Stimulated activated CD4-positive, alpha-beta T cell treated with anti-CD3 and anti-CD28 coated beads, Interleukin-2, amount 100 ng/mL, for 24 hours (primary cell): ENCODE results near the gene GAS7.
"Not testable (repeated sequence)": the region's sequence is repeated elsewhere in the genome, so short reads cannot be mapped to it uniquely, and the experiment has no call there.

ENCODE experiments used
- DNase-seq, 2 donors: peaks; one replicate each; pipeline ENCODE4 v3.0.0-alpha.2; 2020

The GAS7 gene

DNA sequence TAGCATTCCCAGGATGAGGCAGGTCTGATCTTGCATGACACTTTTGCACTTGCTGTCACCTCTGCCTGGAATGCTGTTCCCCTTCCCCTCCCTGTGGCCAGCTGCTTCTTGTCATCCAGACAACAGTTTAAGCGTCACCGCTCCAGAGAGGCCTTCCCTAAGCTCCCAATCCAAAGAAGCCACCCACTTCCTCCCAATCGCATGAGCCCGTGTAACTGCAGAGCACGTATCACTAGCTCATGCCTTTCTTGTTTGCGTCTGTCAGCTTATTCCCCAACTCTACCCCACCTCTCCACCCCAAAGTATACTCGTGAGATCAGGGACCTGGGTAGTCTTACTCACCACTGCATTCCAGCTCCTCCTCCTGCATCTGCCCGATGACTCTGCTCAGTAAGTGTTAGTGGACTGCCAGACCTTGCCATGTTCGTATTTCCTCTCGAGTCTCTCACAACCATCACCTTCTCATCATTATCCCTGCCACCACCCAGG, 92.8 kb downstream of the GAS7 start:
- no peak for DNase-seq

DNA sequence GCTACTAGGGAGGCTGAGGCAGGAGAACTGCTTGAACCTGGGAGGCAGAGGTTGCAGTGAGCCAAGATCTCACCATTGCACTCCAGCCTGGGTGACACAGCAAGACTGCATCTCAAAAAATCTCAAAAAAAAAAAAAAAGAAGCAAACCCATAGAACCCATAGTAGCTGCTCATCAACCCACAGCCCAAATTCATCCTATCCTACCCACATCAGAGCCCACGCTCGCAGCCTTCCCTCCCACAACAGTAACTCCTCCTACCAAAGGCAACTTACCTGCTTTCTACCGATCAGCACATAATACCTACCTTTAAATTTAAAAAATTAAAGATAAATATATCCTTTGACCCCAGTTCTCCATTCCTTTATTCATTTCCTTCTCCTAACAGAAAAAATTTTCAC, 94.7 kb downstream of the GAS7 start:
- no peak for DNase-seq

DNA sequence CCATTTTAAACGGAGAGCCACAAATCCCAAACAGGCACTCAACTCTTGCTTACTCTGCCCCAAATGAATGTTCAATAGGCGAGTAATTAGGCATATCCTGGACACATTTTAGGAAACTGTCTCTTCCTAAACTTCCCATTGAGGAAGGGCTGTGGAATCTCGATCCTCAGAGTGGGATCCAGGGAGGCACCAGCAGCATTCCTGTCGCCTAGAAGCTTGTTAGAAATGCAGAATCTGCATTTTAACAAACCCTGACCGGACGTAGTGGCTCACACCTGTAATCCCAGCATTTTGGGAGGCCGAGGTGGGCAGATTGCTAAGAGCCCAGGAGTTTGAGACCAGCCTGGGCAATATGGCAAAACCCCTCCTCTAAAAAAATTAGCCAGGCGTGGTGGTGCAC, 95.6 kb downstream of the GAS7 start:
- DNase-seq = no peak

DNA sequence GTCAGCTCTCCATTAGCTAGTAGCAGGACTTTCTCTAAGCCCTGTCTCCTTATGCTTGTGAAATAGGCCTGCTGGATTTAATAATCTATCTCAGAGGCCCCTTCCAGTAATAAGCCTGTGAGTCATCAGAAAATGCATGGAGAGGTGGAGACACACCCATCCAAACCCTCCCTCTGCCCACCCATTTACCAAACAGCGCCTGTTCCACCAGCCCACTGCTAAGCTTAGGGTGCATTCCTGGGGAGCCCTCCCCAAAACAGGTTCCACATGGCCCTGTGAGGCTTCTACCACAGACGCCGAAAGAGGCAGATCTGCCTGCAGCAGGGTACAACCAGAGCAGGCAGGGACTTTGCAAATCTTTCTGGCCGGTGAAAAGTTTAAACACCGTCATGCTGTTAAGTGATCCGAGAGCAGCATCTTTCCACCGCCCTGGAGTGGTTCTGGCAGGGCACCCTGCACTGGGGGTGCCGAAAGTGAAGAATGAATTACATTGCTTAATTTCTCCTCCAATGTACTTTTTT, 99.3 kb downstream of the GAS7 start:
- DNase-seq = no peak

DNA sequence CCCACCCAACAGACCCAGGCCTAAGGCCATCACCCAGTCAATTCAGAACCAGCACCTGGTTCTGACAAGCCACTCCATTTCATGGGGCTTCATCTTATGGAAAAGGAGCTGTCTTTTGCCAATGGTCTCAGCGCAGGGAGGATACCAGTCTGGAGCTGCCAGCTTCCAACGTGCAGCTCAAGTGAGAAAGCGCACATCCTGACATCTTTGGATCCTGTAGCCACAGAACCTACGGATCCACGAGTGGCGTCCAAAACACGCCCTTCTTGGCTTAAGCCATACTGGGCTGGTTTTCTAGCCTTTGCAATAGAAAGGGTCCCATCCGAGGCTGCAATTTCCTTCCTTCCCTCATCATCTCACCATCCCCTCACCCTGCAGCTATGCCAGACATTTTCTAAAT, 101.8 kb downstream of the GAS7 start:
- no peak for DNase-seq

DNA sequence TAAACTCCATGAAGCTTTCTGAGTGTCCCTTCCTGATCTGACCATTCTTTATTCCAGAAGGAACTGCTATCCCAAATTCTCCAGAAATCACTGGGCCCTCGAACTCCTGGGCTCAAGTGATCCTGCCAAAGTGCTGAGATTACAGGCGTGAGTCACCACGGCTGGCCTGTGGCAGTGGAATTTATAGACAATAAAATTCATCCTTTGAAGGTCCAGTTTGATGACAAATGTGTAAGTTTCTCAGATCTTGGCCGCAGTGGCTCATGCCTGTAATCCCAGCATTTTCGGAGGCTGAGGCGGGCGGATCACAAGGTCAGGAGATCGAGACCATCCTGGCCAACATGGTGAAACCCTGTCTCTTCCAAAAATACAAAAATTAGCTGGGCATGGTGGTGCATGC, 103.1 kb downstream of the GAS7 start:
- not testable (repeated sequence) for DNase-seq

DNA sequence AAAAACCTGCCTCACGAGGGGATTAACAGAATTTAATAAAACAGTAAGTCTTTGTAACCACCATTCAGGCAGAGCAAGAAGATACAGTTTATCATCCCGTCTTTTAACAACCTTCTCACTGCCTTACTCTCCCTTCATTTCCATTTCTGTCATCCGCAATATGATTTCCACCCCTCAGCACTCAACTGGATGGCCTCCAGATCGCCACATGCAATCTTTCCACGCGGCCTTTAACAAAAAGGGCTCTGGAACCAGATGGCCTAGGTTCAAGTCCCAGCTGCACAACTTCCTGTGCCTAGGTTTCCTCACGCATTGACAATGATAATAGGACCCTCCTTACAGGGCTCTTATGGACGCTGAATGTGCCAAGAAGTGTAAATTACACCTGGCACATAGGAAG, 103.6 kb downstream of the GAS7 start:
- no peak for DNase-seq

DNA sequence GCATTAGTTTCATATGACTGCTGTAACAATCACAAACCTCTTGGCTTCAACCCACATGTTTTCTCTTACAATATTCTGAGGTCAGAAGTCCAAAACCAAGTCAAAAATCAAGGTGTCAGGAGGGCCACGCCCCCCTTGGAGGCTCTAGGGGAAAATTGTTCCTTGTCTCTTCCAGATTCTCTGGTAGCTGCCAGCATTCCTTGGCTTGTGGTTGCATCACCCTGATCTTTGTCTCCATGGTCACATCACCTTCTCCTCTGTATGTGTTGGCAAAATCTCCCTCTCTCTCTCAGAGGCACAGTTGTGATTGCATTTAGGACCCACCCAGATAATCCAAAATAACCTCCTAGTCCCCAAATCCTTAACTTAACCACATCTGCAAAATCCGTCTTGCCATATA, 105.8 kb downstream of the GAS7 start:
- no peak for DNase-seq

DNA sequence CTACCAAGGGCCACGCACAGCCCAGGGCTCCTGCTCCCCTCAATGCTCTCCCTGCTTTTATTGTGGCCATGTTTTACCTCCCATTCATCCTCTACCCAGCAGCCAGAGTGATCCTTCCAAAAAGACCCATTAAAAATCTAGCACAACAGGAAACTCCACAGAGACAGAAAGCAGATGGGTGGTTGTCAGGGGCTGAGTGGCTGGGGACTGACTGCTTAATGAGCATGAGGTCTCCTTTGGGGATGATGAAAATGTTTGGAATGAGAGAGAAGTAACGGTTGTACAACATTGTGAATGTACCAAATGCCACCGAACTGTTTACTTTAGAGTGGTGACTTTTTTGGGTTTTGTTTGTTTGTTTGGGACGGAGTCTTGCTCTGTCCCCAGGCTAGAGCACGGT, 107.4 kb downstream of the GAS7 start:
- DNase-seq = no peak

DNA sequence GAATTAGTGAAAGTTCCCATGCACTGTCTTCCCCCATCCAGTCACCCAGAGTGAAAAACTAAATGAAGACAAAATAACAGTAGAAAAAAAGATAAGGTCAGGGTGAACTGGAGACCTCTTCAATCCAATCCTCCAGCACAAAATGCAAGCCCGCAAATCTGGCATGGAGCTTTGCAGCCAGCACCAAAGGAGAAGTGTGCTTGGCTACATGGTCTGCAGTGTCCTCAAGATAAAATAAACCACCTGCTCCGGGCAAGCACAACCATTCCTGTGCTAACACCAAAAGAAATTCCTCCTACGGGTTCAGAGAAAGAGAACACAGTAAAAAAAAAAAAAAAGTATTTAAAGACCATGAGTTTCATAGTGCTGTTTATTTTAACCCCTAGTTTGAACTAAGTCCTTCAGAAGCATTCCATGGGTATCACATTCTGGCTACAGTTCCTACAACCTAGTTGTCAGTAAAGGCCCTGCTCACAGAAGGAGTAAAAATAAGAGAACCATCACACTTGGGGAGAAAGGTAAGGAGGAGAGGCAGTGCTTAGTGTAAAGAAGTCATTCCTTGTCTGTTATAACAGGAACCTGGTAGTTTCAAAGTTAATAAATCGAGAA, 109.1 kb downstream of the GAS7 start:
- no peak for DNase-seq

DNA sequence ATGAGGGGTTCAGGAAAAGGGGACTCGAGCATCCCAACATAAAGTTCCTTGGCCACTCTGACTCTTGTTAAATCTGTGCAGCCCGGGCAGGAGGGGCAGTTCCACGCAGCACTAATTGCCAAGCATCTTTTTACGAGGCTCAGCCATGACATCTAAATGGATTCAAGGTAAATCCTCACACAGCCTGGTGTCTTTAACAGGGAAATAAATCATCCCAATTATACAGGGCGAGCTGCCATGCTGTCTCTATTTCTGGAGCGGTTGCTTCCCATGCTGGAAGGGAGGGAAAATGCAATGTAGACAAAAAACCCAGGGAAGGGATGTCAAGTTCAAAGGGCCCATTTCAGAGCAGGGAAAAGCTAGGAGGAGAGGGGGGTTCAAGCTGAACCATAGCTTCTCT, 110.0 kb downstream of the GAS7 start:
- no peak for DNase-seq

DNA sequence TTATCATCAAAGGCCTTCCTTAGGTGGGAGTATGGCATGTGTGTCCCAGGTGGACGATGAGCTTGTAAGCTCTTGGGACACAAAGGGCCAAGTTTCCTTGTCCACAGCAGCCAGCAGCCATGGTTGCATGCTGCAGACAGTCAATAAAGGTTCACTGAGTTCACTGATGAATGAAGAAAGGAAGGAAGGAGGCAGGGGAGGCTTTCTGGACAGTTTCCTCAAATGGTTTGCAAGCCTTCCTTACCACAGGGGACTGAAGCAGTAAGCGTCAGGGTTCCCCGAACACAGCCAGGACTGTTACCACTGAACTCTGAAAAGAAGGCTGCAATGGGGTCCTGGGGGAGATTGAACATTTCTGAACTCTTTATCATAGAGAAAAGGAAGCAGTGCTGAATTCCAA, 111.1 kb downstream of the GAS7 start:
- DNase-seq = no peak

DNA sequence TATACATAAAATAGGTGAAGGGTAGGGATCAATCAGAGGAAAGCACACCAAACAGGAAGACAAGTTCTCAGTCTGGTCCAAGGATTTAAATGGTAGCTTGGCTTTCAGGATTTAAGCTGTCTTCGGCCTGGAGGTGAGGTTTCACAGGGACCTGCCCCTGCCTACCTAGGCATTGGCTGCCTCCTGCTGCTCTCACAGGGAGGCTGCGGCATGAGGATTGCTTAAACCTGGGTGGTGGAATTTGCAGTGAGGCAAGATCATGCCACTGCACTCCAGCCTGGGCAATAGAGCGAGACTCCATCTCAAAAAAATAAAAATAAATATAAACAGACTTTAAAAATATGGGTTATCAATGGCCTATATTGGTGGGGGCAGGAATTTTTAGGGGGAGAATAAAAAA, 114.5 kb downstream of the GAS7 start:
- no peak for DNase-seq

DNA sequence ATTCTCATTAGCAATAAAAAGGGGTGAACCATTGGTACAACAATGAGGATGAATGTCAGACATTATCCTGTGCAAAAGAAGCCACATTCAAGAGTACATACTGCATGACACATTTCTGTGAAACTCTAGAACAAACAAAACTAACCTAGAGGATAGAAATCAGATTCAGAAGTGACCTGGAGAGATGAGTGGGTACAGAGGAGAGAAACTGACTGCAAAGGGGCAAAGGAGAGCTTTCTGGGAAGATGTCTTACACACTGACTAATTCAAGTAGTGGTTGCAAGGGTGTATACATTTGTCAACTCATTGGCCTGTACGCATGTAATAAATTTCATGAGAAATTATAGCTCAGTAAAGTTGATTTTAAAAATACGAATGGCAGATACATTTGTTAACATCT, 115.6 kb downstream of the GAS7 start:
- DNase-seq = no peak

DNA sequence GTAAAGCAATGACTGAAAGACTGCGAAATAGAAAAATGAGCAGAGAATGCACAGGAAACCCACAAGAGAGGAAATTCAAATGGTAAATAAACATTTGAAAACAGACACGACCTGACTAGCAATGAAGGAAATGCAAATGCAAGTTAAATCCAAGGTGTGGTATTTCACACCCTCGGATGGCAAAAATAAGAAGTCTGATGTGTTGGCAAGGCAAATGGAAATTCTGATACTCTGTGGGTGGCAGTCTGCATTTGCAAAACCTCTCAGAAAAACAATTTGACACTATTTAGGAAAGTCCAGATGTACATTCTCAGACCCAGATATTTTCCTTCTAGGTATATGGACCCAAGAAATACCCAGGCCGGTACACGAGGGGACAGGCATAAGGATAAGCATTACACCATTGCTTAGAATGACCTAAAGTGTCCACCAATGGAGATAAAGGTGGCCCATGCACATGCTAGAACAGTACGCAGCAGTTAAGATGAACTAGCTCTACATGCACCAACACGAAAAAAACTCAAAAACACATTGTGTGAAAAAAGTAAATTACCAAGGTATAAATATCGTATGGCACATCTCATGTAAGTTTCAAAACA, 116.7 kb downstream of the GAS7 start:
- no peak for DNase-seq

DNA sequence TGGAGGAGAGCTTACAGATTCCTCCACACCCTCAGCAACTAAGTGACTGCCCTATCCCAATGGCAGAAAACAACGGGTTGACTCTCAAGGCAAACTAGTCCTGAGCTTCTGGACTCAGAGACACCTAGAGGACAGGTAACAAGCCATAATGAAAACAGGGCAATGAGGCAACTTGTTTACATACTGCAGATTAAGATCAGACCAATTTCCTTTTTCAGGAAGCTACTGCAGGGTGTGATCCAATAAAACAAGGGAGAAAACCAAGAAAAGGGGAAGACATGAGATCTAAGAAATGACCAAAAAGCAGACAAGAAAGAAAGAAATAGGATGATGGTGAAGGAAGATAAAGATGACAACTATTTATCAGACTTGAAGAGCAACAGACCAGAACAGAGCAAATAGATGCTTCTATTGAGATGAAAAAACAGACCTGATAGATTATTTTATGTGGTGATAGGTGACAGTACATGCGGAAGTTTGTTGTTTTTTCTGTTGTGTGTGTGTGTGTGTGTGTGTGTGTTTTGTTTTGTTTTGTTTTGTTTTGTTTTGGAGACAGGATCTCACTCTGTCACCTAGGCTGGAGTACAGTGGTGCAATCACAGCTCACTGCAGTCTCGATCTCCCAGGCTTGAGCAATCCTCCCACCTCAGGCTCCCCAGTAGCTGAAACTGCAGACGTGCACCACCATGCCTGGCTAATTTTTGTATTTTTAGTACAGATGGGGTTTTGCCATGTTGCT, 120.7 kb downstream of the GAS7 start:
- DNase-seq = no peak

DNA sequence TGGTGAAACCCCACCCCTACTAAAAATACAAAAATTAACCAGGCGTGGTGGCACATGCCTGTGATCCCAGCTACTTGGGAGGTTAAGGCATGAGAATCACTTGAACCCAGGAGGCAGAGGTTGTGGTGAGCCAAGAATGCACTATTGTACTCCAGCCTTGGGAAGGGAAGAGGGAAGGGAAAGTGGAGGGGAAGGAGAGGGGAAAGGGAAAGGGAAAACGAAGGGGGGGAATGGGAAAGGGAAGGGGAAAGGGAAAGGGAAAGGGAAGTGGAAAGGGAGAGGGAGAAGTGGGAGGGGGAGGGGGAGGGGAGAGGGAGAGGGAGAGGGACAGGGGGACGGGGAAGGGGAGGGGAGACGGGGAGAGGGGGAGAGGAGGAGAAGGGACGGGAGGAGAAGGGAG, 122.5 kb downstream of the GAS7 start:
- no peak for DNase-seq

DNA sequence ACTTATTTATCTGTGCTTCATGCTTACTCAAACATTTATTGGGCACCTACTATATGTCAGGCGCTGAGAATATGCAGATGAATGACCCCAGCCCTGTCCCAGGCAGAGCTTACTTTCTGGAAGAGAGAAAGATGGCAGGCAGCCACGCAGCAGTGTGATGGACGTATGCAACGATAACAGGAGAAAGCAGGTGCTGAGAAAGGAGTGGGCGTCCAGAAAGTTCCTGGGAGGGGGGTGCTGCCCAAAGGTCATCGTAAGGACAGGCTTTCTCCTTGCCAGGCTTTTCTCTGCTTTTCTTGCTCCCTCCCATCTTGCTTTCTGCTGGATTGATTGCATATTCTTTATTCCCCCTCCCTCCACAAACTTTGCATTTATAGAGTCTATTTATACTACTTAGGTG, 124.5 kb downstream of the GAS7 start:
- no peak for DNase-seq

DNA sequence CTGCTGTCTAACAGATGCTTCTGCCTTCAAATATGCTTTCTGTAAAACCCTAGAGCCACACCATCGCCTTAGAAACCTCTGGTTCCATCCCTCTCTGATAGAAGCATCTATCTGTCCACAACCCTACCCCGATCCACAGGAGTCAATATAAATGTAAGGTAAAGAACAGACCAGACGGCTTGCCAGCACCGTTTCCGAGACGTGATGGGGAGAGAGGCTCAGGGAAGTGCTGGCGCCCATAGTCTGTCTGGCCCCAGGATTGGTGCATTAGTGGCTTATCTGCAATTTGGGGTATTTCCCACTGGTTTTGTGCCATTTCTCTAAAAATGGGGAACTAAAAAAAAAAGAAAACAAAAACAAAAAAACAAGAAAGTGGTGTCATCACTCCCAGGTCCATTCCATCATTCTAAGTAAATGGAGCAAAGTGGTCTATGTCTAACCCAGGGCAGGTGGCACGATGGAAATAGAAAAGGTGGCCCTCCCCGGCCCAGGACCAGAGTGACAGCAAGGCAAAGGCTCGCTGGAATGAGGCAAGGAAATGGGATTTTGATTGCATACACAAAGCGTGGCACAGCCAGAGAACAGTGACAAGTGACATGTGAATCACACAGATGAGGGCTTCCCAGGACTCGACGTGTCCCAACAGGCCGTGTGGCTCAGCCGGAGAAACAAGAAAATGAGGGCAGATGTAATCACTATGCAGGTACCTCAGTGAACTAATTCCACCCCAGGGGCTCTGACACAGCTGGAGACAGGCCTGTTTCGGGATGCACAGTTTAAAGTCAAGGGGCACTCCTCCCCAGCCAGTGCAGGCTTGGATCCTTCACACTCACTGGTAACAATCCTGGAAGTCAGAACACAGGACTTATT, 125.6 kb downstream of the GAS7 start:
- DNase-seq = no peak

DNA sequence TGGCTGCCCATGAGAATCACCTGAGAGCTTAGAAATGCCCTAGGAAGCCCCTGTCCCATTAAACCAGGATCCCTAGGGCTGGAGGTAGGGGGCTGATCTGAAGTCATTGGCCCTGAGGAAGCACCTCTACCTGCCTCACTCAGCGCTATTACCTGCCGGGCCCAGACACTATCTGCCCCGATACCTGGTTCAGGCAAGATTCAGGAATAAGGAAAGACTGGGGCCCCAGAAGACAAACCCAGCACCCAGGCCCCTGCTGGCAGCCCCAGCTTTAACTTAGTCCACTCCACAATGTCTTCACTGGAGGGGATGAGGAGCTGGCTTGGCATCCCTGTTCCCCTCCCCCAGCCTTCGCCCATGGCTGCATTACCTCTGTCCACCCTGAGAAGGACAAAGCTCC, 126.3 kb downstream of the GAS7 start:
- DNase-seq = no peak

DNA sequence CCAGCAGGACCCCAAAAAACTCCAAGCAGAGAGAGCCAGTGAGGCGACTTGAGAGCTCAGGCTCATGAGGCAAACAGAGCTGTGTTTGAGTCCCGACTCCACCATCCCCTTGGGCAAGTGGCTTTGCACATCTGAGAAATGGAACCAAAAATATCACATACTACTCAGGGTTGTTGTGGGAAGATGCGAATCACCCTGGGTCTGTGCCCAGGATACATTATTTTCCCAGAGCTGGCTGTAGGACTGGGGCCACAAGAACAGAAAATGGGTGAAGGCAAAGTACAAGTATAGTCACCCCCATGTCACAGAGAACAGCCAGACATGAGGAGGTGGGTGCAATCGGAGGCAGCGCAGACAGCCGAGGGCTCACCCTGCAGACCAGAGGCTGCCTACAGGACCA, 127.3 kb downstream of the GAS7 start:
- DNase-seq = no peak

DNA sequence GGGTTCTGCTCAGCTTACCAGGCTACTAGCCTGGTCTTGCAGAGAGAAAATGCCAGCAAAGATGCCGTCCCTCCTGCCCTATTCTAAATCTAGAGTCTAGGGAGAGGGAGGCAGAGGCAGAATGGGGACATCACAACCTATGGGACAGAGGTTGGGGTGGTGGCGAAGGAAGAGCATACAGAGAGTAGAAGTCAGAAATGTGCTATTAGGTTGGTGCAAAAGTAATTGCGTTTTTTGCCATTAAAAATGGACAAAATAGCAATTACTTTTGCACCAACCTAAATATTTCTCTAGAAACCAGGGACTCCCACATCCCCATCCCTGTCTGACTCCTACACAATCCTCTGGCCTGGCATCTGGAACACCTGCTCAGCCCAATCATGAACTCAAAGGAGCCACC, 127.7 kb downstream of the GAS7 start:
- no peak for DNase-seq

DNA sequence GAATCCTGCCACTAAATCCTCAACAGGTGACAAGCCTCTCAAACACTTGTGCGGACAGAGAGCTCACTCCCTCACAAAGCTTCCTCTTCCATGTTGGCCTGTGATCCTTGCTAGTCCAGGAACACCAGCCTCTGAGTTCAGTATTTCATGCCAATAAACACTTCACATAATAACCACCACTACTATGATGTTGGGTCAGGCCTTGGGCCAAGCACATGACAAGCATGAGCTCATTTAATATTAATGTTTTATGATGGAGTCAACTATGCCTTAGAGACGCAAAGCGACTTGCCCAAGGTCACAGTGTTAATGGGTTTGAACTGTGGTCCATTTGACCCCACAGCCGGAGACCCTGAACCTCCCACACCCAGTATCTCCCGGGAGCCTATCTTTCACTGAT, 129.1 kb downstream of the GAS7 start:
- DNase-seq = no peak
